HEK293 (cell line): ENCODE results near the gene MYOCOS.

ENCODE experiments used
- CTCF ChIA-PET: fragments of 350-600 bp; formaldehyde crosslinking; extraction: SDS; loops from one replicate; lab custom pipeline; 2021; ENCODE audit warnings: antibody characterized with exemption; lab: Yijun Ruan, JAX
- POLR2A ChIA-PET: fragments of 300-600 bp; formaldehyde crosslinking; extraction: SDS; loops from one replicate; lab custom pipeline; 2020; ENCODE audit warnings: antibody characterized with exemption, inconsistent platforms; lab: Yijun Ruan, JAX
- H3K27ac ChIP-seq: fragments of 200-500 bp; sonication (Bioruptor generic); 2 replicates; pipeline ENCODE4 v1.5.1; 2014; ENCODE audit warnings: low read depth, low read length, control low read depth, inconsistent platforms; ENCODE audit errors: extremely low read depth
- H3K36me3 ChIP-seq, 2 experiments: fragments of 200-500 bp in 1 of 2; sonication (Bioruptor generic) in 1 of 2; 1 replicate in 1 of 2; 2 replicates in 1 of 2; pipeline ENCODE4 v1.5.1; 2014 to 2017; ENCODE audit warnings: inconsistent platforms in 2 of 2, low read length in 2 of 2; ENCODE audit not compliant: control insufficient read depth in 2 of 2, insufficient read depth in 1 of 2
- H3K4me1 ChIP-seq: fragments of 200-500 bp; sonication (Bioruptor generic); 2 replicates; pipeline ENCODE4 v1.5.1; 2014; ENCODE audit warnings: mild to moderate bottlenecking, low read length, inconsistent platforms; ENCODE audit not compliant: control insufficient read depth, insufficient read depth
- H3K4me3 ChIP-seq: 2 replicates; pipeline ENCODE4 v1.5.1; 2011; ENCODE audit warnings: low read depth, mild to moderate bottlenecking, control low read depth, low read length, moderate library complexity
- H3K9me3 ChIP-seq: fragments of 200-500 bp; sonication (Bioruptor generic); 2 replicates; pipeline ENCODE4 v1.5.1; 2014; ENCODE audit warnings: low read depth, low read length, inconsistent platforms; ENCODE audit not compliant: control insufficient read depth, insufficient read depth
- KLF1 ChIP-seq: fragments of 450-650 bp; formaldehyde crosslinking; IDR thresholded peaks from 2 replicates; pipeline ENCODE4 v1.5.1; 2016; ENCODE audit warnings: missing biosample characterization, missing genetic modification characterization
- OSR2 ChIP-seq: fragments of 450-650 bp; formaldehyde crosslinking; IDR thresholded peaks from 2 replicates; pipeline ENCODE4 v1.5.1; 2016; ENCODE audit warnings: missing biosample characterization, missing genetic modification characterization
- PRDM2 ChIP-seq: fragments of 450-650 bp; formaldehyde crosslinking; IDR thresholded peaks from 2 replicates; pipeline ENCODE4 v1.5.1; 2016; ENCODE audit warnings: missing biosample characterization, missing genetic modification characterization, borderline replicate concordance
- REST ChIP-seq: fragments of 450-650 bp; formaldehyde crosslinking; IDR thresholded peaks from 2 replicates; pipeline ENCODE4 v1.5.1; 2016; ENCODE audit warnings: missing biosample characterization, missing genetic modification characterization
- SALL2 ChIP-seq: fragments of 450-650 bp; formaldehyde crosslinking; IDR thresholded peaks from 2 replicates; pipeline ENCODE4 v1.5.0; 2017; ENCODE audit warnings: missing biosample characterization, mild to moderate bottlenecking, missing genetic modification characterization, borderline replicate concordance
- SCRT1 ChIP-seq: fragments of 450-650 bp; formaldehyde crosslinking; IDR thresholded peaks from 2 replicates; pipeline ENCODE4 v1.5.1; 2016; ENCODE audit warnings: missing biosample characterization, missing genetic modification characterization, borderline replicate concordance
- ZFHX2 ChIP-seq: fragments of 450-650 bp; formaldehyde crosslinking; conservative IDR thresholded peaks from 2 replicates; pipeline ENCODE4 v1.5.1; 2016; ENCODE audit warnings: missing biosample characterization, missing genetic modification characterization
- ZNF266 ChIP-seq: fragments of 450-650 bp; formaldehyde crosslinking; IDR thresholded peaks from 2 replicates; pipeline ENCODE4 v1.5.1; 2016; ENCODE audit warnings: missing biosample characterization, missing genetic modification characterization, low read depth
- ZNF292 ChIP-seq: fragments of 450-650 bp; formaldehyde crosslinking; IDR thresholded peaks from 2 replicates; pipeline ENCODE4 v1.5.1; 2016; ENCODE audit warnings: low read depth, missing biosample characterization, missing genetic modification characterization, borderline replicate concordance
- ZNF366 ChIP-seq: fragments of 450-650 bp; formaldehyde crosslinking; conservative IDR thresholded peaks from 2 replicates; pipeline ENCODE4 v1.5.1; 2016; ENCODE audit warnings: missing biosample characterization, missing genetic modification characterization
- ZNF433 ChIP-seq: fragments of 450-650 bp; formaldehyde crosslinking; IDR thresholded peaks from 2 replicates; pipeline ENCODE4 v1.5.1; 2016; ENCODE audit warnings: missing biosample characterization, missing genetic modification characterization, low read depth
- ZNF501 ChIP-seq: fragments of 450-650 bp; formaldehyde crosslinking; IDR thresholded peaks from 2 replicates; pipeline ENCODE4 v1.5.1; 2016; ENCODE audit warnings: missing biosample characterization, missing genetic modification characterization
- ZNF610 ChIP-seq: fragments of 450-650 bp; formaldehyde crosslinking; IDR thresholded peaks from 2 replicates; pipeline ENCODE4 v1.5.1; 2016; ENCODE audit warnings: missing biosample characterization, missing genetic modification characterization, borderline replicate concordance
- ZNF624 ChIP-seq: fragments of 450-650 bp; formaldehyde crosslinking; IDR thresholded peaks from 2 replicates; pipeline ENCODE4 v1.5.1; 2017; ENCODE audit warnings: missing biosample characterization, missing genetic modification characterization

Gene MYOCOS

GRCh38 chr1:171606402-171606941 is 15.6 kb upstream of the MYOCOS start:
- H3K36me3 ChIP-seq, result no peaks in the 10 kb centered on the region
- no peak overlapping the region for H3K4me3 ChIP-seq
- CTCF ChIA-PET, result no interaction called here
- no peak overlapping the region for H3K27ac ChIP-seq
- POLR2A ChIA-PET, result no interaction called here
- no peaks in the 10 kb centered on the region for H3K4me1 ChIP-seq
- no peaks in the 10 kb centered on the region for H3K9me3 ChIP-seq
- no peak for TF ChIP-seq ZNF624 (tag by site-specific recombination)
- no peak for TF ChIP-seq PRDM2
- TF ChIP-seq ZNF366 (tag by site-specific recombination), result no peak
- TF ChIP-seq ZNF501 (tag by site-specific recombination), result no peak
- no peak for TF ChIP-seq ZNF266 (tag by site-specific recombination)
- TF ChIP-seq SALL2 (tag by site-specific recombination), result no peak
- TF ChIP-seq ZNF610, result no peak
- TF ChIP-seq, all 188 proteins: peak for 0

GRCh38 chr1:171610385-171610784 is 11.7 kb upstream of the MYOCOS start:
- no peak overlapping the region for H3K27ac ChIP-seq
- no peaks in the 10 kb centered on the region for H3K4me1 ChIP-seq
- ChIA-PET POLR2A (no interaction called here), CTCF (no interaction called here)
- TF ChIP-seq ZFHX2 (tag by site-specific recombination) (no peak), KLF1 (tag by site-specific recombination) (no peak), ZNF292 (tag by site-specific recombination) (no peak), SCRT1 (no peak), OSR2 (tag by site-specific recombination) (no peak), ZNF433 (tag by site-specific recombination) (no peak), REST (tag by site-specific recombination) (no peak)
- H3K9me3 ChIP-seq, result no peaks in the 10 kb centered on the region
- no peaks in the 10 kb centered on the region for H3K36me3 ChIP-seq
- no peak overlapping the region for H3K4me3 ChIP-seq
